HEK293 (cell line): ENCODE measurements around the gene AK8.

Experiments
- FEZF1 ChIP-seq: fragments of 450-650 bp; formaldehyde crosslinking; IDR thresholded peaks from 2 replicates; pipeline ENCODE4 v1.5.1; 2016; ENCODE audit warnings: missing biosample characterization, missing genetic modification characterization
- KLF10 ChIP-seq: fragments of 450-650 bp; IDR thresholded peaks from 2 replicates; pipeline ENCODE4 v1.5.1; 2018; ENCODE audit warnings: missing biosample characterization, mild to moderate bottlenecking, missing genetic modification characterization
- KLF7 ChIP-seq: fragments of 450-650 bp; formaldehyde crosslinking; IDR thresholded peaks from 2 replicates; pipeline ENCODE4 v1.5.1; 2016; ENCODE audit warnings: missing biosample characterization, missing genetic modification characterization, borderline replicate concordance
- PRDM10 ChIP-seq: fragments of 450-650 bp; formaldehyde crosslinking; IDR thresholded peaks from 2 replicates; pipeline ENCODE4 v1.5.1; 2016; ENCODE audit warnings: missing biosample characterization, missing genetic modification characterization
- PRDM2 ChIP-seq: fragments of 450-650 bp; formaldehyde crosslinking; IDR thresholded peaks from 2 replicates; pipeline ENCODE4 v1.5.1; 2016; ENCODE audit warnings: missing biosample characterization, missing genetic modification characterization, borderline replicate concordance
- SCRT1 ChIP-seq: fragments of 450-650 bp; formaldehyde crosslinking; IDR thresholded peaks from 2 replicates; pipeline ENCODE4 v1.5.1; 2016; ENCODE audit warnings: missing biosample characterization, missing genetic modification characterization, borderline replicate concordance
- WT1 ChIP-seq: fragments of 450-650 bp; formaldehyde crosslinking; IDR thresholded peaks from 2 replicates; pipeline ENCODE4 v1.5.1; 2016; ENCODE audit warnings: missing biosample characterization, missing genetic modification characterization
- ZBTB1 ChIP-seq: fragments of 450-650 bp; formaldehyde crosslinking; IDR thresholded peaks from 2 replicates; pipeline ENCODE4 v1.5.1; 2016; ENCODE audit warnings: missing biosample characterization, missing genetic modification characterization
- ZBTB44 ChIP-seq: fragments of 450-650 bp; IDR thresholded peaks from 2 replicates; pipeline ENCODE4 v1.5.1; 2018; ENCODE audit warnings: missing biosample characterization, mild to moderate bottlenecking, missing genetic modification characterization
- ZBTB48 ChIP-seq: fragments of 450-650 bp; formaldehyde crosslinking; IDR thresholded peaks from 2 replicates; pipeline ENCODE4 v1.5.1; 2016; ENCODE audit warnings: missing biosample characterization, missing genetic modification characterization
- ZBTB7A ChIP-seq: fragments of 450-650 bp; formaldehyde crosslinking; IDR thresholded peaks from 2 replicates; pipeline ENCODE4 v1.5.1; 2016; ENCODE audit warnings: low read depth, missing biosample characterization, missing genetic modification characterization
- ZBTB8A ChIP-seq: fragments of 450-650 bp; formaldehyde crosslinking; IDR thresholded peaks from 2 replicates; pipeline ENCODE4 v1.5.1; 2016; ENCODE audit warnings: missing biosample characterization, missing genetic modification characterization
- ZIC2 ChIP-seq: fragments of 450-650 bp; formaldehyde crosslinking; IDR thresholded peaks from 2 replicates; pipeline ENCODE4 v1.5.1; 2016; ENCODE audit warnings: missing biosample characterization, missing genetic modification characterization
- ZNF10 ChIP-seq: fragments of 450-650 bp; formaldehyde crosslinking; IDR thresholded peaks from 2 replicates; pipeline ENCODE4 v1.5.1; 2017; ENCODE audit warnings: missing biosample characterization, missing genetic modification characterization
- ZNF133 ChIP-seq: fragments of 450-650 bp; formaldehyde crosslinking; IDR thresholded peaks from 2 replicates; pipeline ENCODE4 v1.5.1; 2016; ENCODE audit warnings: missing biosample characterization, missing genetic modification characterization
- ZNF138 ChIP-seq: fragments of 450-650 bp; formaldehyde crosslinking; IDR thresholded peaks from 2 replicates; pipeline ENCODE4 v1.5.1; 2016; ENCODE audit warnings: missing biosample characterization, missing genetic modification characterization, borderline replicate concordance
- ZNF146 ChIP-seq: fragments of 450-650 bp; formaldehyde crosslinking; IDR thresholded peaks from 2 replicates; pipeline ENCODE4 v1.5.1; 2016; ENCODE audit warnings: missing biosample characterization, missing genetic modification characterization
- ZNF2 ChIP-seq: fragments of 450-650 bp; formaldehyde crosslinking; IDR thresholded peaks from 2 replicates; pipeline ENCODE4 v1.5.1; 2016; ENCODE audit warnings: missing biosample characterization, missing genetic modification characterization
- ZNF341 ChIP-seq: fragments of 450-650 bp; formaldehyde crosslinking; IDR thresholded peaks from 2 replicates; pipeline ENCODE4; 2016; ENCODE audit warnings: low read depth, missing biosample characterization, missing genetic modification characterization
- ZNF404 ChIP-seq: fragments of 450-650 bp; formaldehyde crosslinking; IDR thresholded peaks from 2 replicates; pipeline ENCODE4 v1.5.1; 2017; ENCODE audit warnings: missing biosample characterization, missing genetic modification characterization
- ZNF521 ChIP-seq: fragments of 450-650 bp; formaldehyde crosslinking; IDR thresholded peaks from 2 replicates; pipeline ENCODE4 v1.5.1; 2017; ENCODE audit warnings: missing biosample characterization, mild to moderate bottlenecking, missing genetic modification characterization
- ZNF529 ChIP-seq: fragments of 450-650 bp; formaldehyde crosslinking; IDR thresholded peaks from 2 replicates; pipeline ENCODE4 v1.5.1; 2017; ENCODE audit warnings: missing genetic modification characterization, missing biosample characterization; ENCODE audit not compliant: insufficient replicate concordance
- ZNF530 ChIP-seq: fragments of 450-650 bp; formaldehyde crosslinking; IDR thresholded peaks from 2 replicates; pipeline ENCODE4 v1.5.1; 2016; ENCODE audit warnings: low read depth, missing biosample characterization, missing genetic modification characterization
- ZNF555 ChIP-seq: fragments of 450-650 bp; formaldehyde crosslinking; conservative IDR thresholded peaks from 2 replicates; pipeline ENCODE4 v1.5.1; 2017; ENCODE audit warnings: missing biosample characterization, mild to moderate bottlenecking, missing genetic modification characterization, inconsistent platforms
- ZNF596 ChIP-seq: fragments of 450-650 bp; IDR thresholded peaks from 2 replicates; pipeline ENCODE4 v1.5.0; 2018; ENCODE audit warnings: missing biosample characterization, mild to moderate bottlenecking, missing genetic modification characterization, moderate library complexity
- ZNF621 ChIP-seq: fragments of 450-650 bp; formaldehyde crosslinking; IDR thresholded peaks from 2 replicates; pipeline ENCODE4 v1.5.1; 2017; ENCODE audit warnings: missing biosample characterization, missing genetic modification characterization
- ZNF660 ChIP-seq: fragments of 450-650 bp; IDR thresholded peaks from 2 replicates; pipeline ENCODE4 v1.5.1; 2018; ENCODE audit warnings: missing biosample characterization, mild to moderate bottlenecking, missing genetic modification characterization
- ZNF777 ChIP-seq: fragments of 450-650 bp; formaldehyde crosslinking; IDR thresholded peaks from 2 replicates; pipeline ENCODE4 v1.5.1; 2017; ENCODE audit warnings: missing biosample characterization, missing genetic modification characterization, borderline replicate concordance
- ZNF843 ChIP-seq: fragments of 450-650 bp; formaldehyde crosslinking; IDR thresholded peaks from 2 replicates; pipeline ENCODE4 v1.5.1; 2016; ENCODE audit warnings: missing biosample characterization, missing genetic modification characterization

Gene AK8

GRCh38 chr9:132744881-132745755, 133.0 kb downstream of the AK8 start (continued):
- 0 out of 2 replicates have a peak, but pooled peaks have one; percentile 46 for TF ChIP-seq ZBTB1 (tag by site-specific recombination)
- TF ChIP-seq ZNF529, result peak; percentile 68
- peak; percentile 84 for TF ChIP-seq ZBTB8A (tag by site-specific recombination)
- no peak for TF ChIP-seq ZNF530 (tag by site-specific recombination)
- no peak for TF ChIP-seq ZNF621
- TF ChIP-seq ZBTB48 (tag by site-specific recombination), result peak; percentile 58
- TF ChIP-seq ZNF555 (tag by site-specific recombination), result no peak
- TF ChIP-seq ZNF341 (tag by site-specific recombination), result peak; percentile 42; the same call in 1 of the 2 replicates
- TF ChIP-seq WT1 (tag by site-specific recombination), result peak; percentile 99
- TF ChIP-seq ZIC2 (tag by site-specific recombination), result 0 out of 2 replicates have a peak, but pooled peaks have one; percentile 25
- TF ChIP-seq ZBTB44 (tag by site-specific recombination), result peak; percentile 96
- TF ChIP-seq ZNF10, result peak; percentile 48
- no peak for TF ChIP-seq ZNF521 (tag by site-specific recombination)
- TF ChIP-seq ZNF404 (tag by site-specific recombination), result no peak
- 0 out of 2 replicates have a peak, but pooled peaks have one; percentile 56 for TF ChIP-seq SCRT1 (tag by site-specific recombination)
- peak; percentile 71; the same call in 1 of the 2 replicates for TF ChIP-seq KLF10 (tag by site-specific recombination)
- peak; percentile 43; the same call in 1 of the 2 replicates for TF ChIP-seq ZNF660
- no peak for TF ChIP-seq ZNF777 (tag by site-specific recombination)
- no peak for TF ChIP-seq PRDM2
- 0 out of 2 replicates have a peak, but pooled peaks have one; percentile 27 for TF ChIP-seq ZBTB7A (tag by site-specific recombination)
- TF ChIP-seq PRDM10, result peak; percentile 60
- TF ChIP-seq ZNF843 (tag by site-specific recombination), result peak; percentile 95
- TF ChIP-seq ZNF2 (tag by site-specific recombination), result peak; percentile 62; the same call in 1 of the 2 replicates
- peak; percentile 23; the same call in 1 of the 2 replicates for TF ChIP-seq ZNF146 (tag by site-specific recombination)
- peak; percentile 98 for TF ChIP-seq FEZF1 (tag by site-specific recombination)
- no peak for TF ChIP-seq ZNF138
- TF ChIP-seq KLF7 (tag by site-specific recombination), result peak; percentile 56; the same call in 1 of the 2 replicates
- TF ChIP-seq ZNF133 (tag by site-specific recombination), result no peak
- TF ChIP-seq ZNF596 (tag by site-specific recombination), result peak; percentile 61
